K562 (cell line): ENCODE measurements around the gene RASGRP1. TPM values are rescaled to one million over a fixed set of nuclear protein-coding genes. Genes with fewer than 3 reads are reported as not detected.

Experiments
- ATAC-seq: fragments of 200-7000 bp; cut with Tn5 transposase; 3 replicates; pipeline ENCODE4 v1.9.1; 2020; ENCODE audit warnings: moderate library complexity
- BruUV-seq: library from RNA; stranded (reverse); fragments of 400-500 nt; replicated peaks from 2 replicates; lab custom pipeline; 2021; lab: Mats Ljungman, UMichigan
- CTCF ChIA-PET: fragments of 300-600 bp; formaldehyde crosslinking; extraction: SDS; loops from one replicate; lab custom pipeline; 2021; ENCODE audit warnings: low intra/inter-chr PET ratio; lab: Yijun Ruan, JAX
- POLR2A ChIA-PET: fragments of 300-600, 350-650 bp; sonication (Branson Sonifier 250); formaldehyde crosslinking; extraction: SDS; loops from one replicate; lab custom pipeline; 2021; ENCODE audit warnings: antibody characterized with exemption, inconsistent platforms; lab: Yijun Ruan, JAX
- DNase-seq, 4 experiments: peaks; one replicate each; pipeline versions ENCODE4 v3.0.0 to v3.0.0-alpha.2; 2011 to 2018; ENCODE audit warnings: low spot score in 3 of 4, mixed read lengths in 3 of 4; ENCODE audit errors: extremely low read depth in 1 of 4
- FAIRE-seq: peaks from 2 replicates; lab custom pipeline; 2011; peaks lifted over from hg19 to GRCh38; lab: Jason Lieb, UNC
- H2AFZ ChIP-seq: 2 replicates; pipeline ENCODE4 v1.6.0; 2011; ENCODE audit warnings: low read depth, low read length, control low read depth, inconsistent platforms
- H3K27ac ChIP-seq: fragments of 200-600 bp; 3 replicates; pipeline ENCODE4 v1.8.0; 2011; ENCODE audit warnings: low read depth, mild to moderate bottlenecking, control low read depth, inconsistent platforms, low read length, moderate library complexity, mixed read lengths; ENCODE audit errors: extremely low read depth
- H3K27me3 ChIP-seq, 2 experiments: fragments of 300-600 bp in 1 of 2; 2 replicates in 1 of 2; 3 replicates in 1 of 2; pipeline versions ENCODE4 v1.6.0 to v1.8.0; 2011; ENCODE audit warnings: inconsistent platforms in 2 of 2, low read length in 2 of 2, mild to moderate bottlenecking in 1 of 2, mixed read lengths in 1 of 2, moderate library complexity in 1 of 2; ENCODE audit not compliant: control insufficient read depth in 2 of 2, insufficient read depth in 2 of 2
- H3K36me3 ChIP-seq: fragments of 300-600 bp; 3 replicates; pipeline ENCODE4 v1.8.0; 2011; ENCODE audit warnings: mild to moderate bottlenecking, low read length, inconsistent platforms; ENCODE audit not compliant: control insufficient read depth, insufficient read depth
- H3K4me1 ChIP-seq, 2 experiments: fragments of 200-600 bp in 1 of 2; replicated peaks in 1 of 2; 2 replicates in 1 of 2; 3 replicates in 1 of 2; pipeline versions ENCODE4 v1.5.1 to v1.8.0; 2011; ENCODE audit warnings: inconsistent platforms in 2 of 2, low read length in 2 of 2, mild to moderate bottlenecking in 1 of 2, mixed read lengths in 1 of 2, moderate library complexity in 1 of 2; ENCODE audit not compliant: control insufficient read depth in 2 of 2, insufficient read depth in 2 of 2
- H3K4me2 ChIP-seq: 2 replicates; pipeline ENCODE4 v1.6.1; 2011; ENCODE audit warnings: low read length, control low read depth, inconsistent platforms, mixed read lengths; ENCODE audit not compliant: insufficient read depth
- H3K4me3 ChIP-seq: fragments of 200-600 bp; sonication (generic), shearing (Covaris generic); 2 replicates; pipeline ENCODE4 v1.5.1; 2016; ENCODE audit warnings: control low read depth, inconsistent platforms
- H3K79me2 ChIP-seq: fragments of 200-600 bp; 3 replicates; pipeline ENCODE4 v1.8.0; 2011; ENCODE audit warnings: low read length, inconsistent platforms; ENCODE audit not compliant: control insufficient read depth, insufficient read depth
- H3K9ac ChIP-seq, 2 experiments: 2 replicates each; pipeline versions ENCODE4 v1.6.0 to v1.6.1; 2011; ENCODE audit warnings: low read depth in 2 of 2, low read length in 2 of 2, control low read depth in 1 of 2, inconsistent platforms in 1 of 2, mild to moderate bottlenecking in 1 of 2, mixed read lengths in 1 of 2; ENCODE audit not compliant: insufficient read depth in 1 of 2
- H3K9me1 ChIP-seq: one replicate; pipeline ENCODE4 v1.6.0; 2011; ENCODE audit warnings: inconsistent platforms, mild to moderate bottlenecking, low read length, moderate library complexity; ENCODE audit not compliant: control insufficient read depth, insufficient read depth
- H3K9me3 ChIP-seq: replicated peaks from 2 replicates; pipeline ENCODE4 v1.5.1; 2011; ENCODE audit warnings: low read depth, low read length, inconsistent platforms; ENCODE audit not compliant: control insufficient read depth, insufficient read depth
- H4K20me1 ChIP-seq: replicated peaks from 2 replicates; pipeline ENCODE4 v1.6.1; 2011; ENCODE audit warnings: low read length, inconsistent platforms, mixed read lengths; ENCODE audit not compliant: control insufficient read depth, insufficient read depth
- BHLHE40 ChIP-seq: IDR thresholded peaks from 2 replicates; pipeline ENCODE4 v1.6.1; 2011; ENCODE audit warnings: low read length, improper control_type of control experiment
- CEBPG ChIP-seq, 3 experiments: fragments of 200-800 bp in 1 of 3; sonication (Bioruptor generic) in 1 of 3; sonication (generic) in 1 of 3; formaldehyde crosslinking in 1 of 3; IDR thresholded peaks in 2 of 3; conservative IDR thresholded peaks in 1 of 3; 2 replicates each; pipeline versions ENCODE4 v1.6.1 to v1.8.0; 2016 to 2022; ENCODE audit warnings: missing compliant biosample characterization in 2 of 3, missing genetic modification characterization in 2 of 3, mild to moderate bottlenecking in 1 of 3, missing genetic modification reagents in 1 of 3
- CHAMP1 ChIP-seq: fragments of 450-650 bp; IDR thresholded peaks from 2 replicates; pipeline ENCODE4 v1.6.1; 2016; ENCODE audit warnings: mild to moderate bottlenecking
- CTCF ChIP-seq, 3 experiments: IDR thresholded peaks in 2 of 3; conservative IDR thresholded peaks in 1 of 3; 2 replicates each; pipeline ENCODE4 v1.5.1; 2011 to 2012; ENCODE audit warnings: low read length in 3 of 3, mild to moderate bottlenecking in 3 of 3, control low read depth in 2 of 3, improper control_type of control experiment in 1 of 3, inconsistent platforms in 1 of 3, low read depth in 1 of 3, mixed read lengths in 1 of 3, moderate library complexity in 1 of 3; ENCODE audit not compliant: insufficient read depth in 2 of 3
- DACH1 ChIP-seq: fragments of 450-650 bp; IDR thresholded peaks from 2 replicates; pipeline ENCODE4 v1.6.1; 2018; ENCODE audit not compliant: partially characterized antibody
- FOXA3 ChIP-seq, 2 experiments: fragments of 450-650 bp in 1 of 2; sonication (generic) in 1 of 2; formaldehyde crosslinking; IDR thresholded peaks in 1 of 2; conservative IDR thresholded peaks in 1 of 2; 2 replicates each; pipeline versions ENCODE4 v1.4.0 to v1.8.0; 2020 to 2022; ENCODE audit warnings: mild to moderate bottlenecking in 2 of 2, missing genetic modification reagents in 1 of 2
- FOXJ2 ChIP-seq: fragments of 200-800 bp; sonication (Bioruptor generic); IDR thresholded peaks from 2 replicates; pipeline ENCODE4 v1.6.1; 2016; ENCODE audit warnings: missing genetic modification characterization, missing compliant biosample characterization
- MTA2 ChIP-seq: fragments of 450-650 bp; IDR thresholded peaks from 2 replicates; pipeline ENCODE4 v1.6.1; 2016; ENCODE audit warnings: low read depth
- RAD21 ChIP-seq, 2 experiments: fragments of 250-450 bp in 1 of 2; fragments of 450-650 bp in 1 of 2; sonication (Bioruptor Pico) in 1 of 2; formaldehyde crosslinking in 1 of 2; IDR thresholded peaks in 1 of 2; conservative IDR thresholded peaks in 1 of 2; 2 replicates each; pipeline versions ENCODE4 v1.4.0 to v1.8.0; 2020 to 2022; ENCODE audit warnings: mild to moderate bottlenecking in 2 of 2, moderate library complexity in 1 of 2
- RB1 ChIP-seq: fragments of 450-650 bp; IDR thresholded peaks from 2 replicates; pipeline ENCODE4 v1.6.1; 2017; ENCODE audit warnings: low read depth, mild to moderate bottlenecking
- TFAM ChIP-seq: fragments of 250-450 bp; sonication (Bioruptor Pico); conservative IDR thresholded peaks from 2 replicates; pipeline ENCODE4 v1.5.0; 2021; ENCODE audit warnings: mild to moderate bottlenecking, moderate library complexity
- WGBS: fragments of 100-300 bp; shearing (Covaris generic); methylation state at CpG from one replicate; pipeline ENCODE4 v1.1.6; 2016; ENCODE audit warnings: low coverage, mixed read lengths; ENCODE audit not compliant: insufficient coverage; ENCODE audit errors: missing lambda C conversion rate; 5-methylcytosine and 5-hydroxymethylcytosine counted together
- in situ Hi-C: fragments of 300-500 bp; cut with MboI; formaldehyde crosslinking; loops from 4 replicates; pipeline ENCODE4 v1.15.0; 2018; ENCODE audit warnings: inconsistent platforms, mixed read lengths
- intact Hi-C: fragments of 100-400 bp; cut with micrococcal nuclease; formaldehyde crosslinking; loops from 2 replicates; pipeline ENCODE4 v1.14.2; 2022
- polyA plus RNA-seq, 8 experiments: library from polyadenylated mRNA; depleted of rRNA in 4 of 8; stranded (reverse) in 5 of 8; unstranded in 3 of 8; fragments of >200 nt; fragmentation: Nextera tagmentation in 2 of 8; fragmentation: Illumina TruSeq in 1 of 8; extraction: Ambion mirVana in 2 of 8; extraction: Trizol in 1 of 8; gene quantifications; 2 replicates each; pipeline versions ENCODE4 v1.2.1 to v1.2.3, GENCODE V29; 2011 to 2014; ENCODE audit warnings: inconsistent platforms in 1 of 8, missing spikeins in 1 of 8
- total RNA-seq, 7 experiments: library from RNA; depleted of rRNA in 6 of 7; stranded (reverse); fragments of >200 nt in 6 of 7; fragmentation: Illumina TruSeq in 2 of 7; extraction: Trizol in 2 of 7; gene quantifications; 2 replicates each; pipeline versions ENCODE4 v1.2.1 to v1.2.3, GENCODE V29; 2011 to 2021; ENCODE audit warnings: low replicate concordance in 1 of 7

The RASGRP1 gene
- total and polyA plus RNA-seq, 9 of the 15 experiments (the other 6 are each of a cell fraction or from before 2014, with no cell fraction given) = 0.14 to 0.72 (median 0.31) TPM

GRCh38 chr15:38440353-38441129 lies 124.1 kb downstream of the RASGRP1 start:
- Histone ChIP-seq H3K9me3 (0 out of 2 replicates have a peak, but pooled peaks cover 2% of the 10 kb centered on the region), H3K27ac (no peak overlapping the region), H3K9me1 (no peaks in the 10 kb centered on the region), H3K4me1 (peaks cover 4 to 12% of the 10 kb centered on the region in 2 experiments; a peak in 3 of 5 replicates), H3K4me3 (no peak overlapping the region), H3K27me3 (no peaks in the 10 kb centered on the region), H2AFZ (peak overlapping the region; percentile 85), H3K79me2 (no peaks in the 10 kb centered on the region), H3K36me3 (no peaks in the 10 kb centered on the region), H3K4me2 (peak overlapping the region; percentile 40; the same call in 1 of the 2 replicates), H4K20me1 (no peaks in the 10 kb centered on the region), H3K9ac (no peak overlapping the region)
- peak; percentile 91 for FAIRE-seq
- ATAC-seq = peak; percentile 83
- no TSS peak for BruUV-seq
- intact Hi-C loops (loop anchor here (1.0 to 5.0 kb wide), 4 partner anchors 34 to 188 kb away; partner anchors contain the start of gene RASGRP1), in situ Hi-C loops (no loop called here)
- DNase-seq = peak; percentile 50 to 81 (median 70)
- ChIA-PET POLR2A (interaction anchor here (0.6 to 3.1 kb wide), 4 partner anchors 14 to 243 kb away, joined by 3 to 20 read pairs (median 4); partner anchors contain the start of gene FAM98B), CTCF (interaction anchor here (0.7 kb wide), 1 partner anchor 199 kb away, joined by 3 read pairs; no protein-coding TSS in a partner anchor)
- WGBS = 30% methylated on average over 9 of the region's 9 CpGs
- TF ChIP-seq CHAMP1 (peak; percentile 68; the same call in 1 of the 2 replicates), MTA2 (0 out of 2 replicates have a peak, but pooled peaks have one; percentile 4), FOXA3 (CRISPR knock-in tag; conservative IDR thresholded peaks at IDR 0.05 in 1 of 2, IDR thresholded peaks at IDR 0.05 in 1 of 2) (peak; percentile 43 to 56; a peak in 3 of 4 replicates), BHLHE40 (peak; percentile 95), DACH1 (peak; percentile 81), TFAM (no peak), CTCF (IDR thresholded peaks at IDR 0.05 in 2 of 3, conservative IDR thresholded peaks at IDR 0.05 in 1 of 3; ENCODE audit: insufficient read depth in 2 of 3, low read depth in 1 of 3, low read length in 3 of 3) (peak; percentile 78 to 93 (median 90)), RB1 (0 out of 2 replicates have a peak, but pooled peaks have one; percentile 22), FOXJ2 (tag) (peak; percentile 46; the same call in 1 of the 2 replicates), RAD21 (CRISPR knock-in tag; conservative IDR thresholded peaks at IDR 0.05 in 1 of 2, IDR thresholded peaks at IDR 0.05 in 1 of 2) (peak; percentile 65 to 86), CEBPG (CRISPR knock-in tag; IDR thresholded peaks at IDR 0.05) (no peak), CEBPG (tag; conservative IDR thresholded peaks at IDR 0.05 in 1 of 2, IDR thresholded peaks at IDR 0.05 in 1 of 2) (0 out of 4 replicates have a peak, but pooled peaks of 1 of the 2 experiments have one; percentile 17)
